ENCODE measurements around the gene CHSY1. TPM values are rescaled to one million over a fixed set of nuclear protein-coding genes. Genes with fewer than 3 reads are reported as not detected.

Gene CHSY1
- polyA plus RNA-seq, 2 donors, result 3.3 to 5.2 TPM

DNA sequence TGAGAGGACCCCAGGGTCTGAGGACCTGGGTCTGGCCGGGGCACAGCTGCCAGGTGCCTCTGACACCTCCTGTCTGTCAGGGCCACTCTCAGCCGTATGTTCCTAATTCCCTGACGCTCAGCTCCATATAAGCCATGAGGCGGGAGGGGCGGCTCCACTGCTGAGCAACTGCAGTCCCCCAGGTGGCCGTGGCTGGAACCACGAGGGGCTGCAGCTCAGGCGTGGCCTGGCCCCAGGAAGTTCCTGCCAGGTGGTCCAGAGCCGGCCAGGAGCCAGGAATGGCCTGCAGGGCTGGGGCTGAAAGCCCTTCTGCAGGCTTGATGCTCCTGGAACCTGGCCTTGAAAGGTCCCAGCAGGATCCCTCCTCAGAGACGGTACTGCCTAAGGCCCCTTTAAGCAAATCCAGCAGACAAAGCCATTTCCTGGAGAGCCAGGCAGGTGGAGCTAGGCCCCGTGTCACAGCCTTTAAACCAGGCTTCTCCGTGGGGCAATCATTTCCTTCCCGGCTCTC is 118.0 kb downstream of the CHSY1 start:
- Histone ChIP-seq H3K4me3 (ENCODE audit: low read depth in 1 of 2, low read length in 2 of 2) (no peak overlapping the region), H3K4me1 (ENCODE audit: control insufficient read depth in 2 of 2, insufficient read depth in 2 of 2, low read length in 1 of 2) (peaks cover 0 to 2% of the 10 kb centered on the region in 2 donors), H3K27me3 (ENCODE audit: control insufficient read depth in 1 of 2, insufficient read depth in 2 of 2, low read length in 2 of 2) (no peaks in the 10 kb centered on the region), H3K27ac (ENCODE audit: low read depth in 2 of 2, low read length in 1 of 2) (no peak overlapping the region), H3K36me3 (ENCODE audit: control insufficient read depth in 2 of 2, insufficient read depth in 2 of 2, low read length in 1 of 2) (no peaks in the 10 kb centered on the region), H3K9me3 (ENCODE audit: control insufficient read depth in 2 of 2, insufficient read depth in 1 of 2, low read depth in 1 of 2, low read length in 1 of 2) (no peaks in the 10 kb centered on the region)
- WGBS, 2 donors, result 79 to 86% methylated on average over 13 of the region's 13 CpGs

DNA sequence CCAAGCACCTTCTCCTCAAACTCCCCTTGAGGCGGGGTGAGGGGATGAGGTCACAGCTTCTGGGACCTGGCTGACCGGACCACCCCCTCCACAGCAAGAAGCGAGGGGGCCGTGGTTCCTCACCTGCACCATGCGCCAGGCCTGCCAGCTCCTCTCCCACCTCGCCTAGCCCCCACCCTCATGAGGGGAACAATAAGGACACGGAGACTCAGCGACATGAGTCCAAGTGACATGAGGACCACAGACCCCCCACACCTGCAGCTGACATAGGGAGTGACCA is 118.7 kb downstream of the CHSY1 start:
- peaks cover 0 to 2% of the 10 kb centered on the region in 2 donors for H3K4me1 ChIP-seq (ENCODE audit: control insufficient read depth in 2 of 2, insufficient read depth in 2 of 2, low read length in 1 of 2)
- no peaks in the 10 kb centered on the region for H3K9me3 ChIP-seq (ENCODE audit: control insufficient read depth in 2 of 2, insufficient read depth in 1 of 2, low read depth in 1 of 2, low read length in 1 of 2)
- no peak overlapping the region for H3K4me3 ChIP-seq (ENCODE audit: low read depth in 1 of 2, low read length in 2 of 2)
- no peak overlapping the region for H3K27ac ChIP-seq (ENCODE audit: low read depth in 2 of 2, low read length in 1 of 2)
- H3K27me3 ChIP-seq (ENCODE audit: control insufficient read depth in 1 of 2, insufficient read depth in 2 of 2, low read length in 2 of 2), result no peaks in the 10 kb centered on the region
- no peaks in the 10 kb centered on the region for H3K36me3 ChIP-seq (ENCODE audit: control insufficient read depth in 2 of 2, insufficient read depth in 2 of 2, low read length in 1 of 2)
- 96 to 98% methylated on average over 8 of the region's 8 CpGs for WGBS, 2 donors

GRCh38 chr15:101132390-101133180 is 119.3 kb downstream of the CHSY1 start:
- H3K27ac ChIP-seq (ENCODE audit: low read depth in 2 of 2, low read length in 1 of 2), result no peak overlapping the region
- H3K36me3 ChIP-seq (ENCODE audit: control insufficient read depth in 2 of 2, insufficient read depth in 2 of 2, low read length in 1 of 2), result no peaks in the 10 kb centered on the region
- H3K4me1 ChIP-seq (ENCODE audit: control insufficient read depth in 2 of 2, insufficient read depth in 2 of 2, low read length in 1 of 2), result peaks cover 0 to 3% of the 10 kb centered on the region in 2 donors
- 92 to 94% methylated on average over 20 of the region's 20 CpGs for WGBS, 2 donors
- no peaks in the 10 kb centered on the region for H3K27me3 ChIP-seq (ENCODE audit: control insufficient read depth in 1 of 2, insufficient read depth in 2 of 2, low read length in 2 of 2)
- H3K4me3 ChIP-seq (ENCODE audit: low read depth in 1 of 2, low read length in 2 of 2), result no peak overlapping the region
- no peaks in the 10 kb centered on the region for H3K9me3 ChIP-seq (ENCODE audit: control insufficient read depth in 2 of 2, insufficient read depth in 1 of 2, low read depth in 1 of 2, low read length in 1 of 2)

DNA sequence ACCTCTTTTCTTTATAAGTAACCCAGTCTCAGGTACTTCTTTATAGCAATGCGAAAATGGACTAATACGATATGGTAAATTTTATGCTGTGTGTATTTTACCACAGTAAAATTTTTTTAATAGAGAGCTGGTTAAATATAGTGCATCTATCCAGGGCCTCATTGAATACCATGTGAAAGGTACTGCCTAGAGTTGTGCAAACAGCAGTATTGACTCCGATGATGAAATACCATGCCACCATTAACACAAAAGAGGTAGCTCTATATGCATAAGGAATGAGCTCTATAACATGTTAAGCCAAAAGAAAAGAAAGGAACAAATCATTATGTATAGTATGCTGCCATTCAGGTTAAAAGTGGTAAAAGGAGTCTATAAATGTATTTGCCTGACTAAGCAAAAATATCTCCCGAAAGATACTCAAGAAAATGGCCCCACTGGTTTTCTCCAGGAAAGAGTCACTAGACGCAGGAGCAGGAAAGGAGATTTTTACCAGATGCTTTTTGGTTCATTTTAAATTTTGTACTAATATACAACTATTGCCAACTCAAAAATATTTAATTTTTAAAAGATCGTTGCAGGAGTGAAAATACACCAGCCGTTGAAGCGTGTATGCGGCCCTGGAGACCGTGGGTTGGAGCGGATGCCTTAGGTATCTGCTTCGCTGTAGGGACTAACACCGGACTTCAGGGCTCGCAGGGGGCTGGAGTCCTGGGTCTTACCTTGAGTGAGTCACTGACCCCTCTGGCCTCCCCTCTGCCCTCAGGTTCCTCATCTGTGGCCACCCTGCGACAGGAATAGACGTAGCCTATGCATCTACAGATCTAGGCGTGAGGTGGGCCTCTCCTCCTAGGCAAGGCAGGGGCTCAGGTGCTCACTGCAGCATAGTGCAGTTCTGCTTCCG is 120.1 kb downstream of the CHSY1 start:
- no peak overlapping the region for H3K27ac ChIP-seq (ENCODE audit: low read depth in 2 of 2, low read length in 1 of 2)
- 88 to 89% methylated on average over 18 of the region's 18 CpGs for WGBS, 2 donors
- H3K4me1 ChIP-seq (ENCODE audit: control insufficient read depth in 2 of 2, insufficient read depth in 2 of 2, low read length in 1 of 2), result peaks cover 2% of the 10 kb centered on the region in 2 donors
- H3K27me3 ChIP-seq (ENCODE audit: control insufficient read depth in 1 of 2, insufficient read depth in 2 of 2, low read length in 2 of 2), result no peaks in the 10 kb centered on the region
- no peak overlapping the region for H3K4me3 ChIP-seq (ENCODE audit: low read depth in 1 of 2, low read length in 2 of 2)
- no peaks in the 10 kb centered on the region for H3K9me3 ChIP-seq (ENCODE audit: control insufficient read depth in 2 of 2, insufficient read depth in 1 of 2, low read depth in 1 of 2, low read length in 1 of 2)
- no peaks in the 10 kb centered on the region for H3K36me3 ChIP-seq (ENCODE audit: control insufficient read depth in 2 of 2, insufficient read depth in 2 of 2, low read length in 1 of 2)

DNA sequence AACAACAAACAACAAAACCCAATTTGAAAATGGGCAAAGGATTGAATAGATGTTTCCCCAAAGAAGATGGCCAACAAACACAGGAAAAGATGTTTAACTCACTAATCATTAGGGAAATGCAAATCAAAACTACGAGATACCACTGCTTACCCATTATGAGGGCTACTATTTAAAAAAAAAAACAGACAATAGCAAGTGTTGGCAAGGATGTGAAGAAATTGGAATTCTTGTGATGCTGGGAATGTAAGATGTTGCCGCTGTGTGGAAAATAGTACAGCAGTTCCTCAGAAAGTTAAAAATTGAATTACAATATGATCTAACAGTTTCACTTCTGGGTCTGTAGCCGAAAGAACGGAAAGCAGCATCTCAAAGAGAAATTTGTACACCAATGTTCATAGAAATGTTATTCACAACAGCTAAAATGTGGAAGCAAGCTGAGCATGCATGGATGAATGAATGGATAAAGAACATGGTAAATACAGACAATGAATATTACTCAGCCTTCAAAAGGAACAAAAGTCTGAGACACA is 121.9 kb downstream of the CHSY1 start:
- no peak overlapping the region for H3K27ac ChIP-seq (ENCODE audit: low read depth in 2 of 2, low read length in 1 of 2)
- H3K36me3 ChIP-seq (ENCODE audit: control insufficient read depth in 2 of 2, insufficient read depth in 2 of 2, low read length in 1 of 2), result no peaks in the 10 kb centered on the region
- H3K27me3 ChIP-seq (ENCODE audit: control insufficient read depth in 1 of 2, insufficient read depth in 2 of 2, low read length in 2 of 2), result no peaks in the 10 kb centered on the region
- peaks cover 2 to 4% of the 10 kb centered on the region in 2 donors for H3K4me1 ChIP-seq (ENCODE audit: control insufficient read depth in 2 of 2, insufficient read depth in 2 of 2, low read length in 1 of 2)
- H3K9me3 ChIP-seq (ENCODE audit: control insufficient read depth in 2 of 2, insufficient read depth in 1 of 2, low read depth in 1 of 2, low read length in 1 of 2), result no peaks in the 10 kb centered on the region
- H3K4me3 ChIP-seq (ENCODE audit: low read depth in 1 of 2, low read length in 2 of 2), result no peak overlapping the region
- WGBS, 2 donors, result 88 to 95% methylated on average over 4 of the region's 4 CpGs

DNA sequence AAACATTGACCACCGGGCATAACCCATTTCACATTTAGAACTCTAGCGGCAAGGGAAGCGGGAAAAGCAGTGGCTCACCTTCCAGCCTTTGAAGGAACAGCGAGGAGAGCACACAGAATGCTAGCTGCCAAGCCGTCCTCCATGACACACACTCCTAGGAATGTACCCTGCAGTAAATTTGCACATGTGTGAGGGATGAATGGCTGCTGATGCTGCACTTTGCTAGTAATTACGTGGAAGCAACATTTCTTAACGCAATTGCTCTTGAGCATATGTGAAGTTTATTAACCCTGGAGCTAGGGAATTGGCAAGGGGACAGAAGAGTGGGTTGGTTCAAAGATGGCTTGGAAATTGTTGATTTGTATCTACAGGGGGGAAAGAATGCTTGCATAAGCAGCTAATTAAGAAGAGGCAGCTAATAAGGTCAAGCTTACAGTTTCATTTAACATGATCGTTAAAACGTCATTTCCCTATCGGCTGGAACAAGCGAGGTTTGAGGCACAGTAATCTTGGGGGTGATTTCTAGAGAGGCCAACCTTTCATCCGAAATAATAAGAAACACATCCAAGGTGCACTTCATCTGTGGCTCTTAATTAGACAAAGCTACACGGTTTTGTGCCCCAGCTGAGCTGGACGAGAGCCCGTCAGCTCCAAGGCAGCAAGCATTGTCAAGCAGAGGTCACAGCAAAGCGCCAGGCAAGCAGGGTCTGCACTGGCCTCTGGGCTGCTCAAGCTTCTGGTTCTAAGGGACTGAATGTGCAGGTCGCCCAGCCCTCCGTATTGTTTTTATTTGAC is 123.4 kb downstream of the CHSY1 start:
- Histone ChIP-seq H3K27ac (ENCODE audit: low read depth in 2 of 2, low read length in 1 of 2) (no peak overlapping the region), H3K4me3 (ENCODE audit: low read depth in 1 of 2, low read length in 2 of 2) (no peak overlapping the region), H3K9me3 (ENCODE audit: control insufficient read depth in 2 of 2, insufficient read depth in 1 of 2, low read depth in 1 of 2, low read length in 1 of 2) (no peaks in the 10 kb centered on the region), H3K36me3 (ENCODE audit: control insufficient read depth in 2 of 2, insufficient read depth in 2 of 2, low read length in 1 of 2) (no peaks in the 10 kb centered on the region), H3K4me1 (ENCODE audit: control insufficient read depth in 2 of 2, insufficient read depth in 2 of 2, low read length in 1 of 2) (peaks cover 2 to 4% of the 10 kb centered on the region in 2 donors), H3K27me3 (ENCODE audit: control insufficient read depth in 1 of 2, insufficient read depth in 2 of 2, low read length in 2 of 2) (no peaks in the 10 kb centered on the region)
- 76 to 80% methylated on average over 18 of the region's 18 CpGs for WGBS, 2 donors

GRCh38 chr15:101127506-101128076 is 124.3 kb downstream of the CHSY1 start:
- Histone ChIP-seq H3K4me1 (ENCODE audit: control insufficient read depth in 2 of 2, insufficient read depth in 2 of 2, low read length in 1 of 2) (peaks cover 2 to 4% of the 10 kb centered on the region in 2 donors), H3K27me3 (ENCODE audit: control insufficient read depth in 1 of 2, insufficient read depth in 2 of 2, low read length in 2 of 2) (no peaks in the 10 kb centered on the region), H3K9me3 (ENCODE audit: control insufficient read depth in 2 of 2, insufficient read depth in 1 of 2, low read depth in 1 of 2, low read length in 1 of 2) (no peaks in the 10 kb centered on the region), H3K36me3 (ENCODE audit: control insufficient read depth in 2 of 2, insufficient read depth in 2 of 2, low read length in 1 of 2) (no peaks in the 10 kb centered on the region), H3K4me3 (ENCODE audit: low read depth in 1 of 2, low read length in 2 of 2) (no peak overlapping the region), H3K27ac (ENCODE audit: low read depth in 2 of 2, low read length in 1 of 2) (peak overlapping the region; percentile 45 to 72)
- WGBS, 2 donors, result 15 to 21% methylated on average over 13 of the region's 13 CpGs

DNA sequence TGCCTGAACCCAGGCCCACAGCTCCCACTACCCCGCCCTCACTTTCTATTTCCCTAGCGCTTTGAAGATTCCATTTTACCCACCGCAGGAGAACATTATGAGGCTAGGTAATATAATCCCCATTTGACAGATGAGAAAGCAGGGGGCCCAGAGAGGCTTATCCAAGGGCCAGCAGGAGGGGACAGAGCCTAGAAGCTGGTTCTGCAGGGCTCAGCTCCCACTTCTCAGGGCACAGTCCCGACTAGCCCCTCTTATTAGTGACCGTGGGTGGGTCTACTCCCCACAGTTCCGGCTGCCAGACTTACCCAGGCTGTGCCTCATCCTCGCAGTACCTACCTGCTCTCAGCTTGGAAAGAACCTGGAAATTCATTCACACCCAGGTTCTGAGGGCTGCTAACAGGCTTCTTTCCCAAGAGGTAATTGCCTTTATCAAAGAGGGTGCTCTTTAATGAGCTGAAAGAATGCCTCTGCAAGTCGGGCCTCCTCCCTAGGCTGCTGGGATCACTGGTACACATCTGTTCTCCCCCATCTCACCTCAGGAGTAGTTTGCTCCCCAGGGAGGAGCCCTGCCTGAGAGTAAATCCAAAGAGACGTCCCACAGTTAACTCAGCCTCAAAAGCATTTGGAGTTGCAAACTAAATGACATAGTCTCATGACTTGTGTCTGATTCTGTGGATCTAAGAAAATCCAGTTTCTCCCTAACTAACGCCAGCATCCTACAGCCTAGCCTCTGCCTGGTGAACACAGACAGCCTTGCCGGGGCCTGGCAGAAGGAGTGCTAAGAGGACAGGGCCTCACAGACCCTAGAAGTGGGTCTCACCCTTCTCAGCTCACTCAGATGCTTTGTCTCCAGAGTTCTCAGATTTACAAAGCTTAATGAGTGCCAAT is 125.0 kb downstream of the CHSY1 start:
- no peaks in the 10 kb centered on the region for H3K9me3 ChIP-seq (ENCODE audit: control insufficient read depth in 2 of 2, insufficient read depth in 1 of 2, low read depth in 1 of 2, low read length in 1 of 2)
- H3K36me3 ChIP-seq (ENCODE audit: control insufficient read depth in 2 of 2, insufficient read depth in 2 of 2, low read length in 1 of 2), result no peaks in the 10 kb centered on the region
- peak overlapping the region; percentile 45 to 61 for H3K27ac ChIP-seq (ENCODE audit: low read depth in 2 of 2, low read length in 1 of 2)
- no peak overlapping the region for H3K4me3 ChIP-seq (ENCODE audit: low read depth in 1 of 2, low read length in 2 of 2)
- H3K4me1 ChIP-seq (ENCODE audit: control insufficient read depth in 2 of 2, insufficient read depth in 2 of 2, low read length in 1 of 2), result peaks cover 2 to 6% of the 10 kb centered on the region in 2 donors
- H3K27me3 ChIP-seq (ENCODE audit: control insufficient read depth in 1 of 2, insufficient read depth in 2 of 2, low read length in 2 of 2), result no peaks in the 10 kb centered on the region
- WGBS, 2 donors, result 66 to 69% methylated on average over 11 of the region's 11 CpGs
